Measurements from ENCODE around the gene GSKIP. TPM values are rescaled to one million over a fixed set of nuclear protein-coding genes. Genes with fewer than 3 reads are reported as not detected.

Gene GSKIP
- 10 to 100 TPM in 1 of 2 donors, 1 to 10 TPM in 1; 8.0 to 11.2 TPM for total RNA-seq

GRCh38 chr14:96362965-96363750 lies at the start of gene GSKIP, which contains the start of gene ATG2B:
TSS of gene GSKIP (plus strand) at chr14:96363526. CDS start at chr14:96382248, 18,722 bp downstream.
TSS of gene ATG2B (minus strand) at chr14:96363341. CDS start at chr14:96362976, 365 bp downstream.
- no peaks in the 10 kb centered on the region for H3K9me3 ChIP-seq
- TF ChIP-seq CTCF (IDR thresholded peaks at IDR 0.05) (peak in 1 of 7 experiments; percentile 7), POLR2A (IDR thresholded peaks at IDR 0.05) (peak; percentile 82 to 91 (median 90))
- peak within 1 kb of the TSS; percentile 94 to 95 for H3K4me3 ChIP-seq
- DNase-seq (peak; percentile 95 to 96 (median 96)), ATAC-seq (peak; percentile 95)
- peaks cover 47% of the 10 kb centered on the region for H3K4me1 ChIP-seq
- H3K27ac ChIP-seq: peak within 1 kb of the TSS; percentile 90 to 99 (median 95)
- H3K36me3 ChIP-seq (replicated peaks in 1 of 2; ENCODE audit: insufficient read depth in 1 of 2, low read depth in 2 of 2): no peaks in the 10 kb centered on the region
- WGBS, 2 donors: 0% methylated on average over 76 of the region's 92 CpGs; no CpG with 5 or more reads in 1 of the 2 donors
- no peaks in the 10 kb centered on the region for H3K27me3 ChIP-seq
- intact Hi-C loops (cut with DNase I): no loop called here

- intact Hi-C loops (cut with DNase I): no loop called here
- Histone ChIP-seq H3K4me3 (no peak overlapping the region), H3K27ac (no peak overlapping the region), H3K4me1 (no peaks in the 10 kb centered on the region), H3K9me3 (no peaks in the 10 kb centered on the region), H3K27me3 (no peaks in the 10 kb centered on the region), H3K36me3 (replicated peaks in 1 of 2; ENCODE audit: insufficient read depth in 1 of 2, low read depth in 2 of 2) (peaks cover 0 to 18% of the 10 kb centered on the region in 2 donors)
- WGBS, 2 donors: 92 to 97% methylated on average over 3 of the region's 3 CpGs
- ATAC-seq: no peak
- TF ChIP-seq POLR2A (IDR thresholded peaks at IDR 0.05): no peak
- no peak for TF ChIP-seq CTCF (IDR thresholded peaks at IDR 0.05)
- DNase-seq: no peak
Measured at GRCh38 chr14:96316087-96316486, 47.2 kb upstream of the GSKIP start.

- Histone ChIP-seq H3K27ac (no peak overlapping the region), H3K4me3 (no peak overlapping the region), H3K27me3 (no peaks in the 10 kb centered on the region), H3K4me1 (no peaks in the 10 kb centered on the region), H3K36me3 (replicated peaks in 1 of 2; ENCODE audit: insufficient read depth in 1 of 2, low read depth in 2 of 2) (peaks cover 0 to 29% of the 10 kb centered on the region in 2 donors), H3K9me3 (no peaks in the 10 kb centered on the region)
- 90 to 92% methylated on average over 9 of the region's 9 CpGs for WGBS, 2 donors
- intact Hi-C loops (cut with DNase I): no loop called here
- no peak for DNase-seq
- TF ChIP-seq POLR2A (IDR thresholded peaks at IDR 0.05): no peak
- no peak for ATAC-seq
Measured at GRCh38 chr14:96318836-96319235, 44.5 kb upstream of the GSKIP start.

- Histone ChIP-seq H3K36me3 (replicated peaks in 1 of 2; ENCODE audit: insufficient read depth in 1 of 2, low read depth in 2 of 2) (peaks cover 0 to 27% of the 10 kb centered on the region in 2 donors), H3K4me3 (no peak overlapping the region), H3K9me3 (no peaks in the 10 kb centered on the region), H3K4me1 (no peaks in the 10 kb centered on the region), H3K27ac (no peak overlapping the region), H3K27me3 (no peaks in the 10 kb centered on the region)
- no peak for TF ChIP-seq POLR2A (IDR thresholded peaks at IDR 0.05)
- no peak for TF ChIP-seq CTCF (IDR thresholded peaks at IDR 0.05)
- no peak for DNase-seq
- intact Hi-C loops (cut with DNase I): no loop called here
- whole genome bisulfite sequencing, 2 donors: 84 to 100% methylated on average over 1 of the region's 1 CpG
- no peak for ATAC-seq
Measured at GRCh38 chr14:96320605-96321004, 42.7 kb upstream of the GSKIP start.

GRCh38 chr14:96324219-96324618 lies 39.1 kb upstream of the GSKIP start:
- ATAC-seq (no peak), DNase-seq (no peak)
- Histone ChIP-seq H3K4me3 (no peak overlapping the region), H3K27ac (no peak overlapping the region), H3K4me1 (no peaks in the 10 kb centered on the region), H3K36me3 (replicated peaks in 1 of 2; ENCODE audit: insufficient read depth in 1 of 2, low read depth in 2 of 2) (peaks cover 0 to 27% of the 10 kb centered on the region in 2 donors), H3K27me3 (no peaks in the 10 kb centered on the region), H3K9me3 (no peaks in the 10 kb centered on the region)
- 93 to 94% methylated on average over 7 of the region's 7 CpGs for WGBS, 2 donors
- TF ChIP-seq CTCF (IDR thresholded peaks at IDR 0.05) (no peak), POLR2A (IDR thresholded peaks at IDR 0.05) (no peak)
- intact Hi-C loops (cut with DNase I): no loop called here

Measured in body of pancreas (tissue), 4 donors.